HG03457 (cell line): ENCODE results near the gene ESYT3.

ENCODE experiments used
- ATAC-seq: cut with Tn5 transposase; IDR thresholded peaks from one replicate; pipeline ENCODE4 v1.9.1; 2021; ENCODE audit warnings: moderate number of reproducible peaks; ENCODE audit not compliant: unreplicated experiment

Gene ESYT3, protein sequence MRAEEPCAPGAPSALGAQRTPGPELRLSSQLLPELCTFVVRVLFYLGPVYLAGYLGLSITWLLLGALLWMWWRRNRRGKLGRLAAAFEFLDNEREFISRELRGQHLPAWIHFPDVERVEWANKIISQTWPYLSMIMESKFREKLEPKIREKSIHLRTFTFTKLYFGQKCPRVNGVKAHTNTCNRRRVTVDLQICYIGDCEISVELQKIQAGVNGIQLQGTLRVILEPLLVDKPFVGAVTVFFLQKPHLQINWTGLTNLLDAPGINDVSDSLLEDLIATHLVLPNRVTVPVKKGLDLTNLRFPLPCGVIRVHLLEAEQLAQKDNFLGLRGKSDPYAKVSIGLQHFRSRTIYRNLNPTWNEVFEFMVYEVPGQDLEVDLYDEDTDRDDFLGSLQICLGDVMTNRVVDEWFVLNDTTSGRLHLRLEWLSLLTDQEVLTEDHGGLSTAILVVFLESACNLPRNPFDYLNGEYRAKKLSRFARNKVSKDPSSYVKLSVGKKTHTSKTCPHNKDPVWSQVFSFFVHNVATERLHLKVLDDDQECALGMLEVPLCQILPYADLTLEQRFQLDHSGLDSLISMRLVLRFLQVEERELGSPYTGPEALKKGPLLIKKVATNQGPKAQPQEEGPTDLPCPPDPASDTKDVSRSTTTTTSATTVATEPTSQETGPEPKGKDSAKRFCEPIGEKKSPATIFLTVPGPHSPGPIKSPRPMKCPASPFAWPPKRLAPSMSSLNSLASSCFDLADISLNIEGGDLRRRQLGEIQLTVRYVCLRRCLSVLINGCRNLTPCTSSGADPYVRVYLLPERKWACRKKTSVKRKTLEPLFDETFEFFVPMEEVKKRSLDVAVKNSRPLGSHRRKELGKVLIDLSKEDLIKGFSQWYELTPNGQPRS

DNA sequence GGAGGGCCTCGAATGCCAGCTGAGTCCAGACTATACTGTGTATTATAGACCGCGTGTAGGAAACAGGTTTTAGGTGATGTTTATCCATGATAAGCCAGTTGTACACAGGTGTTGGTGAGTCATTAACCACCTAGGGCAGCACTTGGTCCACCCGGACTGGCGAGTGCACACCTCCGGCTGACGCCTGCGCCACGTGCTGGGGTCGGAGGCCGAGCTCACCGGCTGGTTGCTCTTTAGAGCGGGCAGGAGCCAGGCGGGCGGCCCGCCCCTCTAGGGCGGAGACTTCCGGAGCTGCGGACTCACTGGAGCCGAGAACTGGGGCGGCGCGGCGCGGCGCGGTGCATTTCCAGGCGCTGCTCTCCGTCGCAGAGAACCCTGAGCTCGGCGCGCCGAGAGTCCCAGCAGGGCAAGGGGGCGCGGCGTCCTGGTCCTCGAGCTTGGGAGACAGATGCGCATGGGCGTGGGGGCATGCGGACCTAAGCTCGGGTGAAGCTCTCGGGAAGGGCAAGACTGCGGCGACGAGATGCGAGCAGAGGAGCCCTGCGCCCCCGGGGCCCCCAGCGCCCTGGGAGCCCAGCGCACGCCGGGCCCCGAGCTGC lies at the start of gene ESYT3:
TSS of gene ESYT3 (plus strand) at position 341 of the 599 bp plus-strand sequence. CDS start at position 524, 183 bp downstream.
- ATAC-seq = no peak

DNA sequence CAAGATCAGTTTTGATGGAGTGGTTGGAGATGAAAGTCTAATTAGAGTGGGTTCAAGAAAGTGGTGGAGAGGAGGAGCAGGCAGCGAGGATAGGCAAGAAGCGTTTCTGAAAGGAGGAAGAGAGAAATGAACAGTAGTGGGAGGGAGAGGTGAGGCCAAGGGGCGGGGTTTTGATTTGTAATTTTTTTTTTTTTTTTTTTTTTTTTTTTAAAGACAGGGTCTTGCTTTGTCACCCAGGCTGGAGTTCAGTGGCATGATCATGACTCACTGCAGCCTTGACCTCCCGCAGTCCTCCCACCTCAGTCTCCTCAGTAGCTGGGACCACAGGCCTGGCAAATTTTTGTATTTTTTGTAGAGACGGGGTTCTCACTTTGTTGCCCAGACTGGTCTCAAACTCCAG lies 49.4 kb upstream of the ESYT3 start:
- no peak for ATAC-seq

DNA sequence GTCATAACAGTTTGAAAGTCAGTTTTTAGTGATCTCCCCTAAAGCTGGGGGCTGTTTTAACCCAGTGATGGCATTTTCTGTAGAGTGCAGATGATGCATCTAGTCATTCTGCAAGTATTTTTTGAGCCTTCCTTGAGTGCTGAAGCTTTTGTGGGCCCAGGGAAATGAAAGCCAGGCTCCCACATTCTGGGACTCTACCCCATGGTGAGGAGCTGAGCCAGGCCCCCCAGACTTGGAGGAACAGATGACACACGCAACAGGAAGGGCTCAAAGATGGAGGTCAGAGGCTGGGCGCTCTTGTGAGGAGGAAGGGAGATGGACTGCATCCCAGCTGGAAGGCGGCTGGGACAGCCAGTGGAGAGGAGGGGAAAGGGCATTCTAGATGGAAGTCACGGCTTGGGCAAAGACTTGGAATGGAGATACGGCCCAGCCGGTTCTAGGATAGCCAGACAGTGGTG lies 45.2 kb upstream of the ESYT3 start:
- ATAC-seq = no peak

DNA sequence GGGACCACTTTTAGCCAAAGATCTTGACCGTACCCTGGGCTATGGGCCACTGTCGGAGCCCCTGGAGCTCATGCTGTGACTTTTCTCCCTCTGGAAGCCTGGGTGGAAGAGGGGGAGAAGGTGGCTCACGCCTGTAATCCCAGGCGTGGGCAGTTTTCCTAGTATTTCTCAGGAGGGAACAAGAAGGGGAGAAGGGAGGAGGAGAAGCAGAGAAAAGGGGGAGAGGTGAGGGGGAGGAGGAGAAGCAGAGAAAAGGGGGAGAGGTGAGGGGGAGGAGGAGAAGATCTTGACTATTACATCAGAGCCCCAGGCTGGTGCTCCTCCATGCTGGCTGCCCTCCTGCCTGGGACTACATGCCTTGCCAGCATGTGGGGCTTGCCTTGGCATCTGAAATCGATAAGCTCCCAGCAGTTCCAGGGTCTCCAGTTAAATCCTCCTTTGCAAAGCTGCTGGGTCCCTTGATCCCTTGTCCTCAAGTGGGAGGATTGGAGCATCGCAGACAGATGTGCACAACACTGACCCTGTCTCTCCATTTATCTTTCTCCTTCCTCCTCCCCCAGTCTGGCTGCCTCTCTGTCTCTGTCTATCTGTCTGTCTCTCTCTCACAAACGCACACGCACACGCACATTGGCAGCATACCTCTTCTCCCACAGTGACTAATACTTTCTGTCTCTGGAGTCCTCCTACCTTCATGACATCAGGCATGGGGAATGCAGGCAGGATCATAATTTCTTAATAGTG lies 44.4 kb upstream of the ESYT3 start:
- no peak for ATAC-seq

DNA sequence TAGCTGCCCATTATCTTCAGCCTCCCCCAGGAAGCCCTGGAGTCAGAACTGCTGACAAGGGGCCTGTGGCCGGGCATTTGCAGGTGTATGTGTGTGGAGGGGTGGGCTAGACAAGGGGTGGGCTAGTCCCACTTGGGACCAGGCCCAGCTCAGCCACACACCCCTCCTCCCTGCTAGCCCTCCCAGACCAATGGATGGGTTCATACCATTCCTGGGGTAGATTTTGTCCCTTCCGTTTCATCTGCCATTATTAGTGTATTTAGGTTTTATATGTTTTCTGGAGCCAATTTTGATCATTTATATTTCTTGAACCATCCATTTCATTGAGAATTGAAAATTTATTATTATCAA lies 43.9 kb upstream of the ESYT3 start:
- ATAC-seq = no peak

DNA sequence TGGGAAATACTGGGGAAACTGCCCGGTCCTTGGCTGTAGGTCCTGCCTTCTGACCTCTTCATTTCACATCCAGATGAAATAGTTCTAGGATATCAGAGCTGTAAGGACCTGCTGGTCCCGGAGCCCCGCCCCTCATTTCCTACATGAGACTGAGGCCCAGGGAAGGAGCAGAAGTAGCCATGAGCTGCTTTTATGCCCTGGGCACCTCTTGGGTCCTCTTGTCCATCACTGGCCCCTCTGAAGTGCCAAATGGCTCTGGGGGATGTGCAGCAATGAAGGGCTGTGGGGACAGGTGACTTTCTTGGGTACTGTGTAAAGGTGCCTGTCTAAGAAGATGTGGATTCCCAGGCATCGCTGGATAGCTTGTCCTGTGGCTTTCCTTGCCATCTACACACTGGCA lies 40.3 kb upstream of the ESYT3 start:
- no peak for ATAC-seq

DNA sequence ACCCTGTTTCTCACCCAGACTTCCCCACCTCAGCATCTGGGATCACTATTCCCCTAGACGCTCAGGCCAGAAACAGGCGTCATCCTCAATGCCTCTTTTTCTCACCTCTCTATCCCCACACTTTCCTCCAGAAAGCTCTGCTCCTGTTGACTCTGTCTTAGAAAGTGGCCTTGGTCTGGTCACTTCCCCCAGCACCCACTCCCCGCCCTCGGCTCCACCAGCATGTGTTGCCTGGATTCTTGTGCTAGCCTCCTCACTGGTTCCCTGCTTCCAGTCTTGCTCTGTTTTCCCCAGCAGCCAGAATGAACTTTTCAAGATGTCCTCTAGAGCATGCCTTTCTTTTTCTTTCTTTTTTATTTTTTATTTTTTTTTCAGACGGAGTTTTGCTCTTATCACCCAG lies 39.7 kb upstream of the ESYT3 start:
- ATAC-seq = no peak

DNA sequence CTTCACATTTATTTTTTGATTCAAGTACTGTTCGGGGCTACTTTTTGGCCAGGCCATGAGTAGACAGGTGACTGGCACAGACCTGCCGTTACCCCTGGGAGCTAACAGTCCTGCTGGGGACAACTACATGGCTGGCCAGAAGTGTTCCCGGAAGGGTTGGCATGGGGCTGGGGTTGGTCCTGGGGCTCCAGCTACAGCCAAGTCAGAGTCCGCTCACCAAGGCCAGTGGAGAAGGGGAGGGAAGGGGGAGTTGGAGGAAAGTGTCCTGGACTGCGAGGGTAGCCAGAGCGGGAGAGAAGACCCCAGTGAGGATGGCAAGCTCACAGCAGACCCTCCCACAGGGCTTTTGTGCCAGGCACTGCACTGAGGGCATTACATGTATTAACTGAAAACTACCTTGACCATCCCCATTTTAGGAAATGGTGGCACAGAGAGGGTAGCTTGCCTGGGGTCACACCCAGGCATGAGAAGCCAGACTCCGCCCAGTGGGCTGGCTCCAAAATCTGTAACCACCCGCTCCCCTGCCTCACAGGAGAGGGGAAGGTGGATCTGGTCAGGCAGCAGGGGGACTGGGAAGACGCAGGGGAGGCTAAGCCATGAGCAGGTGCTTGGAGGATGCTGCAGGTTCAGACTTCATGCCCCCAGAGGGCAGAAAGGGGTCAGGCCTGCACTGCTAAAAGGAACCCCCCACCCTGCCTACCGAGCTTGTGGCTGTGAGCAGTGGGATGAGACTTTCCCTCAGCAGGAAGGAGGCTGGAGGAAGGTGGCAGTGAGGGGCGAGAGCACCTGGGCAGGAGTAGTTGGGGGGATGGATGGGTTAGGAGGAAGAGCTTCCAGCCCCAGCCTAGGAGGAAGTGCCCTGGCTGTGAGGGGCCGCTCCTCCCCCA lies 38.3 kb upstream of the ESYT3 start:
- ATAC-seq = no peak

DNA sequence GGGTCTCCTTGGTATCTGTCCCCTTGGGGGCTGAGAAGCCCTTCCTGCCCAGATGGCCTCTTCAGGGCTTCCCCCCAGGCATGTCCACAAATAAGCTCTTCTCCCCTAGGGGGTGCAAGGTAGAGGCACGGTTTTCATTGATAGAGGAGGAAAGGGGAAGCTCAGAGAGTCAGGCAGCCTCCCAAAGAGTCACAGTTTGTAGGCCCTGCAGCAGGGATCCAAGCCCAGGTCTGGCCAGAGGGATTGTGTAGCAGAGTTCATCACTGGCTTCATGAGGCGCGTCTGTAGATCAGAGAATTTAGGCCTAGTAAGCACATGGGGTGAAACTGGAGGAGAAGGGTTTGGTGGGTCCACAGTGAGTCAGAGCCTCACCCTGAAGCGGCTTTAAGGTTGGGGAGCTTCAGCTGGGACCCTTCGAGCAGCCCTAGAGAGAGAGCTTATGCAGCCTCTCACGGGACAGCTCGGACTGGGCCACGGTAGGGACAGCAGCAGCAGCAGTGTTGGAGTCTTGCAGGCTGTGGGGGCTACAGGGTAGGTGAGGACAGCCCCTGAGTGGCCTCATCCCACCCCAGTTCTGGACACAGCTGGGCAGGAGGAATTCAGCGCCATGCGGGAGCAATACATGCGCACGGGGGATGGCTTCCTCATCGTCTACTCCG lies 37.5 kb upstream of the ESYT3 start:
- ATAC-seq = no peak

DNA sequence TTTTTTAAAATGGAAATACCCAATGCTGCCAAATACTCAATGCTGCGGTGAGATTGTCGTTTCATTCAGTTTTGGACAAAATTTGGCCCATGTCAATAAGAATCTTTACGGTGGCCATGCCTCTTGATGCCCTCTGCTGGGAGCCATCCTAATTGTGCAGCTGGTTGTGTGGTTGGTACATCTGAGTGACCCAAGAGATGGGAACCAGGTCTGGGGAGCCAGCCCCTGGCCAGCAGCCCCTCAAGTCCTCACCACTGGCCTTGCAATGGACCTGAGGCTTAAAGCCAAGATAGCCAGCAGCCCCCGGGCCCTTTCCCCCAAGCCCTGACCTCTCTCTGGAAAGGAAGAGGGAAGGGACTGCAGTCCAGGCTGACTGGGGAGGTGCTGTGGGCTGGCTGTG lies 36.4 kb upstream of the ESYT3 start:
- ATAC-seq = no peak

DNA sequence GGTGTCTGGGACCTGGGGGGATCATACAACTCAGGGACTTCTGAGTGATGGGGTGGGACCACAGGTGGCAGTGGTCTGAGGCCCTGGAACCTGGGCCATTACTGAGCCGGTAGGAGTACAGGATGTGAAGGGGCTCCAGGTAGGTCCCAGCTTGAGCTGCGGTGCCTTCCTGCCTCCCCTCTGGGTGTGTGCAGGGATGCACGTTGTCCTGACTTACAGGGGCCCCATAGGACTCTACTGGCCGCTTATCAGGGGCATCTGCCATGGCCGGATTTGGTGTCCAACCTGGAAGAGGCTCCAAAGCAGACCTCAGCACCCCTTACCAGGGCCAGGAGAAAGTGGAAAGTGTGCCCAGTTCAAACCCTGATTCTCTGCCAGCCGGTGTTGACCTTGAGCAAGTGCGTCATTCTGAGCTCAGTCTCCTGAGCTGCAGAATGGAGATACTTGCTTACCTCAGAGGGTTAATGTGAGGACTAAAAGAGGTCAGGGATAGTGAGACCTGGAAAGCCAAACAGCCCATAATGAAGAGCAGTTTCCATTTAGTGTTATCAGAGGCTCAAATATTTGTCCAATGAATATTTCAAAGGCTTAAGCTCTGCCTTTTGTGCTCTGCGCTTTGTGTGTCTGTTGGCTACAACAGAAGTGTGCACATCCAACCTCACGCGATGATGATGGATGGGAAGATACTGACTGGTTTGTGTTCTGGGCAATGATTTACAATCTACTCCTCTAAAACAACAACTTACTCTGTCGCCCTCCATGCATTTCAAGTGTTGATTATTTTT lies 35.4 kb upstream of the ESYT3 start:
- ATAC-seq = no peak

DNA sequence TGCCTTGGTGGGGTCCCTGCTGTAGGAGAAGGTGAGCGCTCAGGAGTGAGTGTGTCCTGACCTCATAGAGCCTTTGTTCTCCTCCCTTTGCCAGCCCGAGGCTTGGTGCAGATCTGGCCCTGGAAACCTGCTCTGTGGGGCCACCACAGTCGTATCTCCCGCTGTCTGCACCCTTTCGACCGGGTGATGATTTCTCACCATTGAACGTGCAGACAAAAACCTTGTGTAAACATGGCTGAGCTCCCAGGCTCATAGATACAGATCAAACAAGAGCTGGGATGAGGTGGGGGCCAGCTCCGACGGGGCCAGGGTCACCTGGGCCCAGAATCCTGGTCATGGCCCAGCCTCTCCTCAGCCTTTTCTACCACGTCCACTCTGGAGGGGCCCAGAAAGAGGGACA lies 34.6 kb upstream of the ESYT3 start:
- ATAC-seq = no peak

DNA sequence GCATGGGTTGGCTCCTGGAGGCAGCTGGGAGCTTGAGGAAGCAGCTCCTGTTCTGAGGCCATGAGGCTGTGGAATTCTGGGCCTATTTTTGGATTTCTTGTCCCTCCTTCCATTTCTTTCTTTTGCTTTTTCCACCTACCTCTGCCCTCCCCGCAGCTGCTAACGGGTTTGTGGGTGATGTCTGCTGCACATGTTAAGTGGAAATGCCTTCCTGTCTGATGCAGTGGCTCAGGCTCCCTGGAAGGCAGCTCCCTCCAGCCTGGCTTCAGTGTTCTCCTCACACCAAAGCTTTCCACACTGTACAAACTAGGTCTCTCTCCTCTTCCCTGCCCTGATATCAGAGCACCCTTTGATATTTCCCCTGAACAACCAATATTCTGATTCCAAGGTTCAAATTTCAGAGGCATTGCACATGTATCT lies 33.8 kb upstream of the ESYT3 start:
- no peak for ATAC-seq

DNA sequence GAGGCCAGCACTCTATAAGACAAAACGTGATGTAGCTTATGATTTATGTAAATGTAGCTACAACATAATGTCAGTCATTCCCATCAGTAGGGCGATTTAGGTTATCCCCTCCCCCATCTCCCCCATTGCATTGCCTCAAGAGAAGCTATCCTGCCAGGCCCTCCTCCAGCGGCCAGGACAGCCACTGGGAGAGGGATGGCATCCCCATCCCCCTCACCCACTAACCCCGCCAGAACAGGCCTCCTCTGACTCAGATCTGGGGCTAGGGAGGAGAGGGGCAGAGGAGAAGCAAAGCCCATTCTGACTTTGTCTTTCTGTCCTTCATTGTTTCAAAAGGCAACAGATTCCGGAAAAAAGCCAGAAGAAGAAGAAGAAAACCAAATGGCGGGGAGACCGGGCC lies 32.6 kb upstream of the ESYT3 start:
- ATAC-seq = no peak

DNA sequence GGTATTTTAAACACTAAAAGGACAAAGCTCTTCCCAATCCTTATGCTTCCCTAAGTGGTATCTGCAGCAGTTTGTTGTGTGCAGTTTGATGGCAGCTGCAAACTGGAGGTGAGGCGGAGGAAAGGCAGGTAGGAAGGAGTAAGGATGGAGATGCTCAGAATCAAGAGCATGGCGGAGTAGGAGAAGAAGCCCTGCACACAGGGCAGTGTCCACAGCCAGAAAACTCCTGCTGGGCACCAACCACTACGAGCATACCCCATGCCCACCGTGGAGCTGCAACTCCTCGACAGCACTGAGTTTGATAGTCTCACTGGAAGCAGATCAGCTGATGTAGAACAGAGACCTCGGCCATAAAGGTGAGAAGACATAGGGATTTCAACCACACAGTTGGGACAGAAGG lies 30.3 kb upstream of the ESYT3 start:
- no peak for ATAC-seq

DNA sequence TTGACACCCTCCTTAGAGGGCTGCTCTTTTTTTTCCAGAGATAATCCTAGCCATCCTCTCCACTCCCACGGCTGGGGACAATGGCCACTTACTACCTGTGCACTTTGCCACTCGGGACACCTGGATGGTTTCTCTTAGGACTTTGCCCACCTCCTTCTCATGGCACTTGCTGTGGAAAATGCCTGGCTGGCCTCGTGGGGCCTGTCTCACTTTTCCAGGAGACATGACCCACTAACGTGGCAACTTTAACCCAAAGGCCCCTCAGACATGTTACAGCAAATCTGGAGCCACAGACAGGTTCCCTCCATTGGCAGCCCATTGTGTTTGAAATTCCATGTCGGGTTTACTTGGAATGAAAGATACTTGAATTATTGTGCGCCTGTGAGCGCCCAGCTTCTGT lies 29.4 kb upstream of the ESYT3 start:
- no peak for ATAC-seq

DNA sequence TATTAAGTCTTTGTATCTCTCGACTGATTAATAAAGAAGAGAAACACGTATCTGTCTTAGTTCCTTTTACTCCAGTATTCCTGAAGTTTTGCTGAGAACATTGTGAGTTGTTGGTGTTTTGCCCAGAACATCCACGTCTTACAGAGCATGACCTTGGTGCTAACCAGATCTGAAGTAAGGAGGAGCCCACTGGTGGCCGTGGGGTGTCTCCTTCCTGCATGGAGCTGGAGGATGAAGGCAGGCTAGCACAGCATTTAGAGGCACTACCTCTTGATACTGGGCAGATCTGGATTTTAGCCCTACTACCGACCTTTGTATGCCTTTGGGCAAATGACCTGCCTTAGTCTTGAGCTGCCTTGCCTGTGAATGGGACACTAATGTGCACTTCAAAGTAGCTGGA lies 28.9 kb upstream of the ESYT3 start:
- ATAC-seq = no peak

DNA sequence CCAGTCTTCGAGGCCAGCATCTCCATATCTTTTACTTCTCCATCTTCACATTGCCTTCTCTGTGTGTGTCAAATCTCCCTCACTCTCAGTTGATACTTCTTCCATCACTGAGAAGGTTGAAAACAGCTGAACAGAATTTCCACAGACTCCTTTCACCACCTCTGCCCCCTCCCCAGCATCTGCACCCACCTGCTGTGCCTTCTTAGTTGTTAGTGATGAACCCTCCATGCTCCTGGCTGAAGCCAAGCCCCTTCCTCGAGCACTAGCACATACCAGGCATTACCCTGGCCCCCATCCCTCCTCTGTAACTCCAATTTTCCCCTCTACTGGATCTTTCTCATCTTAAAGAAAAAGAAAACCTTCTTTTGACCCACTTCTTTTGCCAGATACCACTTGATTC lies 27.8 kb upstream of the ESYT3 start:
- ATAC-seq = no peak
